ENCODE results near the gene ASB3.

Gene ASB3

GRCh38 chr2:53641290-53641689 is 145.5 kb downstream of the ASB3 start:
- no peak for DNase-seq

GRCh38 chr2:53640466-53640865 is 146.3 kb downstream of the ASB3 start:
- no peak for DNase-seq

- no peak for DNase-seq
Observed at GRCh38 chr2:53636596-53636995, 150.2 kb downstream of the ASB3 start.

GRCh38 chr2:53636109-53636508 is 150.6 kb downstream of the ASB3 start:
- DNase-seq, result no peak

- no peak for DNase-seq
Observed at GRCh38 chr2:53635694-53636093, 151.1 kb downstream of the ASB3 start.

GRCh38 chr2:53633441-53633840 is 153.3 kb downstream of the ASB3 start:
- no peak for DNase-seq

- DNase-seq, result no peak
Observed at GRCh38 chr2:53632714-53633113, 154.0 kb downstream of the ASB3 start.

GRCh38 chr2:53632126-53632460 is 154.7 kb downstream of the ASB3 start:
- no peak for DNase-seq

- no peak for DNase-seq
Observed at GRCh38 chr2:53631313-53632125, 155.2 kb downstream of the ASB3 start.

- no peak for DNase-seq
Observed at GRCh38 chr2:53630026-53630606, 156.6 kb downstream of the ASB3 start.

GRCh38 chr2:53629501-53629900 is 157.3 kb downstream of the ASB3 start:
- DNase-seq, result no peak

GRCh38 chr2:53629001-53629400 is 157.8 kb downstream of the ASB3 start:
- no peak for DNase-seq

- DNase-seq, result no peak
Observed at GRCh38 chr2:53622141-53622540, 164.6 kb downstream of the ASB3 start.

- no peak for DNase-seq
Observed at GRCh38 chr2:53620981-53621380, 165.8 kb downstream of the ASB3 start.
